Heart left ventricle (tissue), 16 donors: ENCODE measurements around the gene RET. TPM values are rescaled to one million over a fixed set of nuclear protein-coding genes. Genes with fewer than 3 reads are reported as not detected.

Source experiments
- ATAC-seq, 4 donors: fragments of 200-7000 bp; cut with Tn5 transposase; one replicate each; pipeline ENCODE4 v1.9.1; 2020 to 2022; ENCODE audit warnings: moderate library complexity in 4 of 4, mild to moderate bottlenecking in 3 of 4, moderate number of reproducible peaks in 1 of 4
- DNase-seq, 5 donors: peaks; one replicate each; pipeline ENCODE4 v3.0.0-alpha.2; 2020
- H3K27ac ChIP-seq, 12 donors: fragments of 200-600 bp; sonication (generic) in 4 of 12; one replicate each; pipeline versions ENCODE4 v1.5.0 to v1.8.0; 2016 to 2022; ENCODE audit warnings: mild to moderate bottlenecking in 2 of 12
- H3K27me3 ChIP-seq, 9 donors: fragments of 200-600 bp; sonication (generic) in 2 of 9; one replicate each; pipeline versions ENCODE4 v1.5.1 to v1.8.0; 2016 to 2022; ENCODE audit warnings: mild to moderate bottlenecking in 3 of 9
- H3K36me3 ChIP-seq, 9 donors: fragments of 200-600 bp; sonication (generic) in 2 of 9; one replicate each; pipeline versions ENCODE4 v1.5.0 to v1.8.0; 2018 to 2022; ENCODE audit warnings: mild to moderate bottlenecking in 2 of 9
- H3K4me1 ChIP-seq, 12 donors: fragments of 200-600 bp; sonication (generic) in 4 of 12; one replicate each; pipeline versions ENCODE4 v1.5.0 to v1.8.0; 2016 to 2022; ENCODE audit warnings: mild to moderate bottlenecking in 3 of 12
- H3K4me3 ChIP-seq, 12 donors: fragments of 200-600 bp; sonication (generic) in 4 of 12; one replicate each; pipeline versions ENCODE4 v1.5.0 to v1.8.0; 2017 to 2022; ENCODE audit warnings: mild to moderate bottlenecking in 9 of 12, moderate library complexity in 4 of 12
- H3K9me3 ChIP-seq, 12 donors: fragments of 200-600 bp; sonication (generic) in 4 of 12; one replicate each; pipeline versions ENCODE4 v1.5.0 to v1.8.0; 2016 to 2022; ENCODE audit warnings: mild to moderate bottlenecking in 1 of 12
- CTCF ChIP-seq, 12 donors: fragments of 200-600 bp; sonication (generic) in 4 of 12; IDR thresholded peaks; one replicate each; pipeline versions ENCODE4 v1.5.0 to v1.8.0; 2018 to 2022; ENCODE audit warnings: antibody characterized with exemption in 12 of 12, mild to moderate bottlenecking in 5 of 12
- POLR2A ChIP-seq, 2 donors: fragments of 450-650 bp; IDR thresholded peaks; one replicate each; pipeline ENCODE4 v1.6.1; 2017; ENCODE audit warnings: antibody characterized with exemption in 2 of 2, mild to moderate bottlenecking in 2 of 2, moderate library complexity in 2 of 2
- WGBS, 4 donors: extraction: QIAGEN DNeasy Blood & Tissue Kit in 2 of 4; methylation state at CpG; one replicate each; pipeline versions ENCODE4 v1.1.5 to v1.1.7; 2013 to 2018; 5-methylcytosine and 5-hydroxymethylcytosine counted together
- intact Hi-C, 10 donors: fragments of 100-400 bp; cut with DNase I; formaldehyde crosslinking; loops; one replicate each; pipeline versions ENCODE4 v1.11.1 to v1.14.2; 2022
- polyA plus RNA-seq, 2 donors: library from polyadenylated mRNA; stranded (reverse); fragments of 200-250 nt; gene quantifications; one replicate each; pipeline ENCODE4 v1.2.3, GENCODE V29; 2013
- total RNA-seq, 9 donors: library from RNA; depleted of rRNA in 2 of 9; stranded (reverse); fragments of >200 nt in 2 of 9; fragmentation: NEBNext Ultra II Directional in 3 of 9; extraction: Animal tissue kit (Norgen Biotek cat#: 25700) in 3 of 9; gene quantifications; one replicate each; pipeline versions ENCODE4 v1.1.0 to v1.2.4, GENCODE V29; 2016 to 2023
- donor health status: ischemic (EF 13 %, LVEDD 7.1; RV severe dilation, severe dysfunction).
- donor health status: healthy with polysubstance abuse.
- donor health status: DM: no; HTN: yes; CAD: no.
- donor health status: DM: no; HTN: no; CAD: no.
- donor health status: ischemic (EF 25% LVEDD 6.9; RV normal size, moderate dysfunction).
- donor health status: ischemic (EF 25% LVEDD 5.7; RV mildly dilated, moderate dysfunction).
- donor health status: healthy.
- donor health status: DM: yes; HTN: yes; CAD: no.
- donor health status: ischemic (EF 35%, LVEDD 5.7; RV mildly dilated, moderate dysfunction).
- donor health status: nonischemic (EF 11% LVEDD 7.7; RV severe dilation, severe dysfunction).
- donor health status: DM: yes; HTN: yes; CAD: no.
- donor health status: PGD.
- donor health status: ischemic (EF 29% LVEDD 5.4; RV normal size, mild dysfunction).
- donor health status: nonischemic (EF 23%, LVEDD 6.1; RV moderate dilation, normal function).

The RET gene
- total and polyA plus RNA-seq, 11 donors = 0.12 to 3.3 (median 0.66) TPM

DNA sequence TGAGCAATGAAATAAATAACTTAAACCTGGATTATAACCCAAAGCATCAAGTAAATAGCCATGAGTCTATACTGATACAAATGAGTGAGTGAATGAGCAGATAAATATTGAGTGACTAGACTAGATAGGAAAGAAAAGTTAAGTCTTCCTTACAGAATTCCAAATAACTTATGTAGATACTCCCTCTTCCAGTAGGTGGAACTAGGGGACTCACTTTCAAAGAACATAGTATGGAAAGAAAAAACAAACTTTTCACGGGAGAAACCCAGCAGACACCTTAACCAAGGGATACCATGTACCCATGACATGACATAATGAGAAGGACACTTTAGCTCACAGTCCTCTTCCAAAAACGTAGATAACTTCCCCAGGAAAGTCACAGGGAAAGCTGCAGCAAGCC, 93.6 kb downstream of the RET start:
- intact Hi-C loops = no loop called here
- peaks cover 0 to 79% (median 39%) of the 10 kb centered on the region in 9 donors for H3K36me3 ChIP-seq
- DNase-seq (no peak), ATAC-seq (no peak)
- H3K4me3 ChIP-seq = no peak overlapping the region
- H3K27me3 ChIP-seq = no peaks in the 10 kb centered on the region
- TF ChIP-seq POLR2A (IDR thresholded peaks at IDR 0.05) (no peak), CTCF (IDR thresholded peaks at IDR 0.05) (no peak)
- H3K9me3 ChIP-seq = no peaks in the 10 kb centered on the region
- 68 to 82% (median 77%) methylated on average over 2 of the region's 2 CpGs for WGBS, 4 donors
- H3K4me1 ChIP-seq = peaks cover 0 to 22% (median 0%) of the 10 kb centered on the region in 12 donors
- H3K27ac ChIP-seq = no peak overlapping the region

DNA sequence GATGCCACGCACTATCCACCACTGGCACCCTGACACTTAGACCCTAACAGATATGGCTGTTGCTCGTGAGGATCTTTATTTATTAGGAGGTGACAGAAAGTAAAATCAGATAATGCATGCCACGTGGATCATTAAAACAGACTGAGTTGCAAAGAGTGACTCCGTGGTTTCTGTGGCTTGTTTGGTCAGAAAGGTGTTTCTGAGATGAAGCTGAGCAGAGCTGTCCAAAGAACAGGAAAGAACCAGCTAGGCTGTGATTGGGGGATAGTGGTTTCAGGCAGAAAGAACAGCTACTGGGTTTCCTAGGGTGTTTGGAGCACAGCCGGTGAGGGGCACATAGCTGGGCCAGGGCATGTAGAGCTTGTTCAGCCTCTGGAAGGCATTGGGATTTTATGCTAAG, 95.8 kb downstream of the RET start:
- 79 to 96% (median 95%) methylated on average over 5 of the region's 5 CpGs for WGBS, 4 donors
- intact Hi-C loops = no loop called here
- TF ChIP-seq POLR2A (IDR thresholded peaks at IDR 0.05) (no peak), CTCF (IDR thresholded peaks at IDR 0.05) (no peak)
- DNase-seq = no peak
- peaks cover 0 to 5% (median 0%) of the 10 kb centered on the region in 12 donors for H3K9me3 ChIP-seq
- ATAC-seq = no peak
- no peak overlapping the region for H3K4me3 ChIP-seq
- no peaks in the 10 kb centered on the region for H3K27me3 ChIP-seq
- peaks cover 0 to 86% (median 53%) of the 10 kb centered on the region in 9 donors for H3K36me3 ChIP-seq
- peaks cover 0 to 12% (median 0%) of the 10 kb centered on the region in 12 donors for H3K4me1 ChIP-seq
- no peak overlapping the region for H3K27ac ChIP-seq

DNA sequence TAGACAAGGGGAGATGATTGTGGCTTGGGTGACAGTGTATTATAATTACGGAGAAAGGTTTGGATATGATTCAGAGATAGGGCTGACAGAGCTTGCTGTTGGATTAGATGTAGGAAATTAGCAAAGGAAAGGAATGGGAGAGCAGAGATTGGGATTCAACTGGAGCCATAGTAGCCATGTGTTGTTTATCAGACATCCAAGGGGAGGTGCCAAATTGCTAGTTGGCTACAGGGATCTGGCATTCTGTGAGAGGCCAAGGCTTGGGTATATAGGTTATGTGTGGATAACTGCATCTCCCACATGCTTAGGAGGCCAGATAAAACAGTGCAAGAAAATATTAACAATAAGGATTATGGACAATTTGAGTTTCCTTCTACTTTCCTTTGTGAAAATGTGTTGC, 96.3 kb downstream of the RET start:
- peaks cover 0 to 90% (median 55%) of the 10 kb centered on the region in 9 donors for H3K36me3 ChIP-seq
- ATAC-seq (no peak), DNase-seq (no peak)
- peaks cover 0 to 12% (median 0%) of the 10 kb centered on the region in 12 donors for H3K4me1 ChIP-seq
- no peak overlapping the region for H3K4me3 ChIP-seq
- intact Hi-C loops = no loop called here
- TF ChIP-seq CTCF (IDR thresholded peaks at IDR 0.05) (no peak), POLR2A (IDR thresholded peaks at IDR 0.05) (no peak)
- H3K27me3 ChIP-seq = no peaks in the 10 kb centered on the region
- no peak overlapping the region for H3K27ac ChIP-seq
- WGBS, 4 donors = 81 to 88% (median 84%) methylated on average over 1 of the region's 1 CpG
- H3K9me3 ChIP-seq = peaks cover 0 to 10% (median 0%) of the 10 kb centered on the region in 12 donors

- DNase-seq (no peak), ATAC-seq (peak; percentile 42 to 82 (median 74))
- WGBS, 4 donors = 39 to 64% (median 50%) methylated on average over 6 of the region's 6 CpGs
- Histone ChIP-seq H3K4me1 (peaks cover 0 to 10% (median 0%) of the 10 kb centered on the region in 12 donors), H3K27ac (no peak overlapping the region), H3K27me3 (no peaks in the 10 kb centered on the region), H3K9me3 (peaks cover 0 to 25% (median 2%) of the 10 kb centered on the region in 12 donors), H3K36me3 (peaks cover 0 to 87% (median 67%) of the 10 kb centered on the region in 9 donors), H3K4me3 (no peak overlapping the region)
- intact Hi-C loops = no loop called here
- TF ChIP-seq CTCF (IDR thresholded peaks at IDR 0.05) = no peak
- TF ChIP-seq POLR2A (IDR thresholded peaks at IDR 0.05) = no peak
Observed at GRCh38 chr10:43174969-43175368, 98.1 kb downstream of the RET start.
